Stimulated activated CD4-positive, alpha-beta T cell treated with anti-CD3 and anti-CD28 coated beads, Interleukin-12 subunit alpha, Interleukin-12 subunit beta, amount 100 ng/mL, for 48 hours (primary cell): Measurements from ENCODE around the gene GRM8.

Experiments
- DNase-seq, 3 donors: peaks; one replicate each; pipeline ENCODE4 v3.0.0-alpha.2; 2020; ENCODE audit warnings: low read depth in 2 of 3, low spot score in 1 of 3

The GRM8 gene

GRCh38 chr7:126750207-126750911, 502.4 kb downstream of the GRM8 start:
- DNase-seq, result no peak

- no peak for DNase-seq
These were observed 523.8 kb downstream of the GRM8 start for GRCh38 chr7:126728967-126729366.

GRCh38 chr7:126727930-126728391, 524.8 kb downstream of the GRM8 start:
- no peak for DNase-seq

- DNase-seq, result no peak
These were observed 528.7 kb downstream of the GRM8 start for GRCh38 chr7:126723966-126724544.

GRCh38 chr7:126720232-126720631, 532.5 kb downstream of the GRM8 start:
- DNase-seq, result no peak

- DNase-seq, result no peak
These were observed 534.3 kb downstream of the GRM8 start for GRCh38 chr7:126718419-126718818.

- DNase-seq, result no peak
These were observed 536.4 kb downstream of the GRM8 start for GRCh38 chr7:126716321-126716720.

- no peak for DNase-seq
These were observed 537.7 kb downstream of the GRM8 start for GRCh38 chr7:126715076-126715475.

- DNase-seq, result no peak
These were observed 550.3 kb downstream of the GRM8 start for GRCh38 chr7:126702242-126703016.

- DNase-seq, result peak; percentile 14 to 45 (median 26)
These were observed 551.7 kb downstream of the GRM8 start for GRCh38 chr7:126700807-126701604.

GRCh38 chr7:126699707-126700106, 553.0 kb downstream of the GRM8 start:
- no peak for DNase-seq

- no peak for DNase-seq
These were observed 553.8 kb downstream of the GRM8 start for GRCh38 chr7:126698909-126699308.

GRCh38 chr7:126698446-126698845, 554.3 kb downstream of the GRM8 start:
- no peak for DNase-seq

- no peak for DNase-seq
These were observed 556.3 kb downstream of the GRM8 start for GRCh38 chr7:126696256-126697038.

- no peak for DNase-seq
These were observed 561.6 kb downstream of the GRM8 start for GRCh38 chr7:126690848-126691751.

- DNase-seq, result no peak
These were observed 562.6 kb downstream of the GRM8 start for GRCh38 chr7:126690104-126690503.

GRCh38 chr7:126689037-126689436, 563.7 kb downstream of the GRM8 start:
- no peak for DNase-seq

- DNase-seq, result no peak
These were observed 566.3 kb downstream of the GRM8 start for GRCh38 chr7:126686474-126686873.

- no peak for DNase-seq
These were observed 567.1 kb downstream of the GRM8 start for GRCh38 chr7:126685596-126685995.
